K562 (cell line): ENCODE results near the gene HDAC10. TPM values are rescaled to one million over a fixed set of nuclear protein-coding genes. Genes with fewer than 3 reads are reported as not detected.

Source experiments
- ATAC-seq: fragments of 200-7000 bp; cut with Tn5 transposase; 3 replicates; pipeline ENCODE4 v1.9.1; 2020; ENCODE audit warnings: moderate library complexity
- BruUV-seq: library from RNA; stranded (reverse); fragments of 400-500 nt; replicated peaks from 2 replicates; lab custom pipeline; 2021; lab: Mats Ljungman, UMichigan
- CTCF ChIA-PET: fragments of 300-600 bp; formaldehyde crosslinking; extraction: SDS; loops from one replicate; lab custom pipeline; 2021; ENCODE audit warnings: low intra/inter-chr PET ratio; lab: Yijun Ruan, JAX
- POLR2A ChIA-PET: fragments of 300-600, 350-650 bp; sonication (Branson Sonifier 250); formaldehyde crosslinking; extraction: SDS; loops from one replicate; lab custom pipeline; 2021; ENCODE audit warnings: antibody characterized with exemption, inconsistent platforms; lab: Yijun Ruan, JAX
- DNase-seq, 4 experiments: peaks; one replicate each; pipeline versions ENCODE4 v3.0.0 to v3.0.0-alpha.2; 2011 to 2018; ENCODE audit warnings: low spot score in 3 of 4, mixed read lengths in 3 of 4; ENCODE audit errors: extremely low read depth in 1 of 4
- FAIRE-seq: peaks from 2 replicates; lab custom pipeline; 2011; peaks lifted over from hg19 to GRCh38; lab: Jason Lieb, UNC
- H2AFZ ChIP-seq: 2 replicates; pipeline ENCODE4 v1.6.0; 2011; ENCODE audit warnings: low read depth, low read length, control low read depth, inconsistent platforms
- H3K27ac ChIP-seq: fragments of 200-600 bp; 3 replicates; pipeline ENCODE4 v1.8.0; 2011; ENCODE audit warnings: low read depth, mild to moderate bottlenecking, control low read depth, inconsistent platforms, low read length, moderate library complexity, mixed read lengths; ENCODE audit errors: extremely low read depth
- H3K27me3 ChIP-seq, 2 experiments: fragments of 300-600 bp in 1 of 2; 2 replicates in 1 of 2; 3 replicates in 1 of 2; pipeline versions ENCODE4 v1.6.0 to v1.8.0; 2011; ENCODE audit warnings: inconsistent platforms in 2 of 2, low read length in 2 of 2, mild to moderate bottlenecking in 1 of 2, mixed read lengths in 1 of 2, moderate library complexity in 1 of 2; ENCODE audit not compliant: control insufficient read depth in 2 of 2, insufficient read depth in 2 of 2
- H3K36me3 ChIP-seq: fragments of 300-600 bp; 3 replicates; pipeline ENCODE4 v1.8.0; 2011; ENCODE audit warnings: mild to moderate bottlenecking, low read length, inconsistent platforms; ENCODE audit not compliant: control insufficient read depth, insufficient read depth
- H3K4me1 ChIP-seq, 2 experiments: fragments of 200-600 bp in 1 of 2; replicated peaks in 1 of 2; 2 replicates in 1 of 2; 3 replicates in 1 of 2; pipeline versions ENCODE4 v1.5.1 to v1.8.0; 2011; ENCODE audit warnings: inconsistent platforms in 2 of 2, low read length in 2 of 2, mild to moderate bottlenecking in 1 of 2, mixed read lengths in 1 of 2, moderate library complexity in 1 of 2; ENCODE audit not compliant: control insufficient read depth in 2 of 2, insufficient read depth in 2 of 2
- H3K4me2 ChIP-seq: 2 replicates; pipeline ENCODE4 v1.6.1; 2011; ENCODE audit warnings: low read length, control low read depth, inconsistent platforms, mixed read lengths; ENCODE audit not compliant: insufficient read depth
- H3K4me3 ChIP-seq: fragments of 200-600 bp; sonication (generic), shearing (Covaris generic); 2 replicates; pipeline ENCODE4 v1.5.1; 2016; ENCODE audit warnings: control low read depth, inconsistent platforms
- H3K79me2 ChIP-seq: fragments of 200-600 bp; 3 replicates; pipeline ENCODE4 v1.8.0; 2011; ENCODE audit warnings: low read length, inconsistent platforms; ENCODE audit not compliant: control insufficient read depth, insufficient read depth
- H3K9ac ChIP-seq, 2 experiments: 2 replicates each; pipeline versions ENCODE4 v1.6.0 to v1.6.1; 2011; ENCODE audit warnings: low read depth in 2 of 2, low read length in 2 of 2, control low read depth in 1 of 2, inconsistent platforms in 1 of 2, mild to moderate bottlenecking in 1 of 2, mixed read lengths in 1 of 2; ENCODE audit not compliant: insufficient read depth in 1 of 2
- H3K9me1 ChIP-seq: one replicate; pipeline ENCODE4 v1.6.0; 2011; ENCODE audit warnings: inconsistent platforms, mild to moderate bottlenecking, low read length, moderate library complexity; ENCODE audit not compliant: control insufficient read depth, insufficient read depth
- H3K9me3 ChIP-seq: replicated peaks from 2 replicates; pipeline ENCODE4 v1.5.1; 2011; ENCODE audit warnings: low read depth, low read length, inconsistent platforms; ENCODE audit not compliant: control insufficient read depth, insufficient read depth
- H4K20me1 ChIP-seq: replicated peaks from 2 replicates; pipeline ENCODE4 v1.6.1; 2011; ENCODE audit warnings: low read length, inconsistent platforms, mixed read lengths; ENCODE audit not compliant: control insufficient read depth, insufficient read depth
- SIRT6 ChIP-seq: IDR thresholded peaks from one replicate; pipeline ENCODE4 v1.6.1; 2012; ENCODE audit warnings: low read depth, mild to moderate bottlenecking, control low read depth, inconsistent platforms, low read length, moderate library complexity
- VEZF1 ChIP-seq: fragments of 200-800 bp; sonication (Bioruptor generic); IDR thresholded peaks from 2 replicates; pipeline ENCODE4 v1.6.1; 2017; ENCODE audit warnings: missing genetic modification characterization, missing compliant biosample characterization
- WGBS: fragments of 100-300 bp; shearing (Covaris generic); methylation state at CpG from one replicate; pipeline ENCODE4 v1.1.6; 2016; ENCODE audit warnings: low coverage, mixed read lengths; ENCODE audit not compliant: insufficient coverage; ENCODE audit errors: missing lambda C conversion rate; 5-methylcytosine and 5-hydroxymethylcytosine counted together
- in situ Hi-C: fragments of 300-500 bp; cut with MboI; formaldehyde crosslinking; loops from 4 replicates; pipeline ENCODE4 v1.15.0; 2018; ENCODE audit warnings: inconsistent platforms, mixed read lengths
- intact Hi-C: fragments of 100-400 bp; cut with micrococcal nuclease; formaldehyde crosslinking; loops from 2 replicates; pipeline ENCODE4 v1.14.2; 2022
- polyA plus RNA-seq, 8 experiments: library from polyadenylated mRNA; depleted of rRNA in 4 of 8; stranded (reverse) in 5 of 8; unstranded in 3 of 8; fragments of >200 nt; fragmentation: Nextera tagmentation in 2 of 8; fragmentation: Illumina TruSeq in 1 of 8; extraction: Ambion mirVana in 2 of 8; extraction: Trizol in 1 of 8; gene quantifications; 2 replicates each; pipeline versions ENCODE4 v1.2.1 to v1.2.3, GENCODE V29; 2011 to 2014; ENCODE audit warnings: inconsistent platforms in 1 of 8, missing spikeins in 1 of 8
- total RNA-seq, 7 experiments: library from RNA; depleted of rRNA in 6 of 7; stranded (reverse); fragments of >200 nt in 6 of 7; fragmentation: Illumina TruSeq in 2 of 7; extraction: Trizol in 2 of 7; gene quantifications; 2 replicates each; pipeline versions ENCODE4 v1.2.1 to v1.2.3, GENCODE V29; 2011 to 2021; ENCODE audit warnings: low replicate concordance in 1 of 7

The HDAC10 gene
- total and polyA plus RNA-seq, 9 of the 15 experiments (the other 6 are each of a cell fraction or from before 2014, with no cell fraction given) = 0.10 to 44.2 (median 6.5) TPM

- H3K4me1 ChIP-seq = peaks cover 0 to 54% of the 10 kb centered on the region in 2 experiments; a peak in 3 of 5 replicates
- FAIRE-seq (no peak), DNase-seq (no peak), ATAC-seq (no peak)
- H3K9me1 ChIP-seq = no peaks in the 10 kb centered on the region
- in situ Hi-C loops = loop anchor here (5.0 kb wide), 1 partner anchor 53 kb away; the partner anchor contains the start of gene DENND6B
- H3K4me2 ChIP-seq = no peak overlapping the region
- no peak overlapping the region for H3K9ac ChIP-seq
- H2AFZ ChIP-seq = no peak overlapping the region
- H3K4me3 ChIP-seq = no peak overlapping the region
- POLR2A ChIA-PET = no interaction called here
- H3K27me3 ChIP-seq = no peaks in the 10 kb centered on the region
- BruUV-seq = no TSS peak
- intact Hi-C loops = loop anchor here (2.0 to 5.0 kb wide), 2 partner anchors 53 to 68 kb away; partner anchors contain the start of genes DENND6B and PPP6R2
- no peak overlapping the region for H3K27ac ChIP-seq
- no peaks in the 10 kb centered on the region for H3K79me2 ChIP-seq
- WGBS = no CpG with 5 or more reads among the region's 7 CpGs
- TF ChIP-seq SIRT6 = no peak
- TF ChIP-seq VEZF1 (CRISPR knock-in tag) = peak; percentile 19; the same call in 1 of the 2 replicates
- no peaks in the 10 kb centered on the region for H3K9me3 ChIP-seq
- peaks cover 34% of the 10 kb centered on the region; the same call in 1 of the 3 replicates for H3K36me3 ChIP-seq
- CTCF ChIA-PET = interaction anchor here (1.3 to 2.4 kb wide), 2 partner anchors 66 to 68 kb away, joined by 4 to 8 read pairs; partner anchors contain the start of gene PPP6R2
- no peaks in the 10 kb centered on the region for H4K20me1 ChIP-seq
Measured at GRCh38 chr22:50274771-50275170, 23.7 kb upstream of the HDAC10 start.
